OCI-LY3 (cell line): ENCODE data around the gene CPT1C.

Experiments used
- CTCF ChIP-seq: fragments of 200-600, 300-600 bp; sonication (generic); IDR thresholded peaks from 2 replicates; pipeline ENCODE4 v1.5.1; 2014; ENCODE audit warnings: antibody characterized with exemption, low read length, low read depth
- EZH2phosphoT487 ChIP-seq: fragments of 200-600 bp; shearing (Covaris generic); IDR thresholded peaks from 2 replicates; pipeline ENCODE4 v1.6.1; 2018; ENCODE audit warnings: antibody characterized with exemption, mixed run types, low read depth

- TF ChIP-seq EZH2phosphoT487 (no peak), CTCF (peak; percentile 96)
These were observed 18.6 kb upstream of the CPT1C start for GRCh38 chr19:49672131-49672919.
